Limb (tissue), 2 donors: ENCODE data around the gene CAMSAP1.

Source experiments
- DNase-seq, 2 donors: peaks; one replicate each; pipeline ENCODE4 v3.0.0-alpha.2; 2016; ENCODE audit errors: extremely low spot score in 2 of 2

CAMSAP1 gene

DNA sequence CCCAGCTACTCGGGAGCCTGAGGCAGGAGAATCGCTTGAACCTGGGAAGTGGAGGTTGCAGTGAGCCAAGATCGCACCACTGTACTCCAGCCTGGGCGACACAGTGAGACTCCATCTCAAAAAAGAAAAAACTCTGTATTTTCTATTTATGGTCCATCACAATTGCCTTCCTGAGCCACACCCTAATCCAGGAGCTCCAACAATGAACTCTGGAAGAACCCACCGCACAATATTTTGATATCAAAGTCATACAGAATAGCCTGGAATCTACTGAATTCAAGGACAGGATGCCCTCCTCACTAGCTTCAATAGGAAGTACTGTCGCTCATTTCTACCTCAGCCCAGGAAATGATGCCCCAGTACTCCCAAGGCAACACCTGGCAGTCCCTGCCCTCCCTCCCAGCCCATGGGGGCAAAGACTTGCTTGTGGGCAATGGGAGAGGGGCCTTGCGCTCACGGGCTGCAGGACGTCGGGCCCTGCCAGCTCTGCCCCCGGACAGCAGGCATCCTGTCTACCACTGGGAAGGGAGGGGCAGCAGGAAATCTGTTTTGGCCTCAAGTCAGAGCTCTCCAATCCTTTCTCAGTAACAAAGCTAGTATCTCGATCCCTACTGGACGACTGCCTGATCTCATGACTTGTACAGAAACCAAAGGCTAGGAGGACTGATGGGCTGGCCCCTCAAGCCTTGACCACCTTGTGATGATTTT lies 34.1 kb upstream of the CAMSAP1 start:
- DNase-seq: no peak

DNA sequence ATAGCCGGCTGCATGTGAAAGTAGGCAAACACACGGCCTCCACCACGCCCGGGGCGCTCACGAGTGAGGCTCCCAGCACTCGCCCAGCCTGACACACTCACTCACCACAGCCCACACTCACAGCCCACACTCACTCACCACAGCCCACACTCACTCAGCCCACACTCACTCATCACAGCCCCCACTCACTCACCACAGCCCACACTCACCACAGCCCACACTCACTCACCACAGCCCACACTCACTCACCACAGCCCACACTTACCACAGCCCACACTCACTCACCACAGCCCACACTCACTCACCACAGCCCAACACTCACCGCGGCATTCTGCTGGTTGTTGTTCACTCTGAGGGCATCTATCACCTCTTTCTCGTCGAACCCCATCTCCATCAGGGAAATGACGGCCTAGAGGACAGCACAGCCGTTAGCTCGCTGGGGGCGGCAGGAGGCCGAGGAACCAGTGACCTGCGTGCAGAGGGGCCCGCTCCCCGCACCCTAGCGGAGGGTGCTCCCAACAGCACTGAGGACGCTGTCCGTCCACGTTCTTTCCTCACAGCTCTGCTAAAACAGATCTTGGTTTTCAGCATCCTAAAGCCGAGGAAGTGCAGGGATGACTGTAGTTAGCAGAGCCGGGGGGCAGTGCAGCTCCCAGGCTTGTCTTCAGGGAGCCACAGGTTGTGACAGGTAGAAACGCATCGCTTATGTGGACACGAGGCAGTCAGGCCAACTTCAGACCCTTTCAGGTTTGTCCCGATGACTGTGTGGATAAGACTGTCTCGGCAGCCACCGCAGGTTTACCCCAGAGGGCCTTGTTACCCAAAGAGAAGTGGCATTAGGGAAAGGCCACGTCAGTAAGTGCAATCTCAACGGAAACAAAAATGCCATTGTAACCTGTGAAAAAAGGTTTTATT lies 32.3 kb upstream of the CAMSAP1 start:
- DNase-seq: no peak

DNA sequence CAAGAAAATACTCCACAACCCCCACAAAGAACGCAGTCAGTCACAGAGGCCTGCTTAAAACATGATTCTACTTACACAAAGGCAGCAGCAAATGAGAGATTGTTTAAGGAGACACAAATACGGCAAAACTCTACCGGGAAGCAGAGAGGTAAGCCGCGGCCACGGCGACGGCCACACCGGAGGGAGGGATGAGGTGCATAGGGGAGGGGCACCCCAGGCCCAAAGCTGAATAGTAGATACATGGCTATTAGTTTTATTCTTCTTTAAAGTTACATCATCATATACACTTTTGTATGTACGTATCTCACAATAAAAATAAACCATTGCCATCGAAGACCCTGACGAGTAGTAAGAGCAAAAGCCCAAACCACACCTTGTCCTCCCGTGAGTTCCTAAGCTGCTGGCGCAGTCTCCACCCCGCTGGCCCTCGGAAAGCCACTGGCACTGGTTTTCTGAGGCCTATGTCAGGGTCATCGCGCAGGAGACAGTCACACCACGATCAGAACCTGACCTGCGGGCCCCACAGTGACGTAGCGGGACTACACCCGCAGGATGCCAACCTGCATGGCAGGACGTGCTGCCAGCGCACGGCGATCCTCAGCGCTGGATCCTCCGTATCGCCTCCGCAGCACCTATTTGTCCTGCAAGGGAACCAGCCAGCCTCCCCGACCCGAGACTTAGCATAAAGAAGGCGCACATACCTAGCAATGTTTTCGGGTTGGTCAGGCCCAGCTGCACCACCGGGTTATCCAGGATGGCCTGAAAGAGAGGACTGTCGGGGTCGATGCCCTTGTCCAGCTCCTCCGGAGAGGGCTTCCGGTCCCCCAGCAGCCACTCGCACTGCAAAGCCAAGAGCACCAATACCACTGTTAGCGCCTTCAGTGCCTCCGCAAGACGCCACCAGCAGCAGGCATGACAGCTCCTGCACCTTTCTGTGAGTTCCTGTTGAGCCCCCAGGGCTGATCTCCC lies 30.5 kb upstream of the CAMSAP1 start:
- no peak for DNase-seq

DNA sequence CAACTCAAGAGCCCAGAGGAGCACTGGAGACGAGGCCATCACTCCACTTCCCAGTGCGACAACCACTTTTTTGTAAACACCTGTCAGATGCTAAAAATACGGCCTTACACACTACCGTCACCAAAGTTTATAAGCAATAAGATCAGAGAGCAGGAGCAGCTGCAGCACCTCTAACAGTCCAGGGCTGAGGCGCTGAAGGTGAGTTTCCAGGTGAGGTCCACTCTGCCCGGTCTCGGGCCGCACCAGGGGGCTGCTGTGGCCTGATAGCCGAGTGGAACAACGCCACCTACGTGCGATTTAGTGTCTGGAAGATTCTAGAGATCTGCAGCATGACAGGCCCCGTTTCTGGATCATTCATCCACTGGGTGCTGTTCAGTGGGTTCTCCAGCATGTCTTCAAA lies 25.8 kb upstream of the CAMSAP1 start:
- no peak for DNase-seq

DNA sequence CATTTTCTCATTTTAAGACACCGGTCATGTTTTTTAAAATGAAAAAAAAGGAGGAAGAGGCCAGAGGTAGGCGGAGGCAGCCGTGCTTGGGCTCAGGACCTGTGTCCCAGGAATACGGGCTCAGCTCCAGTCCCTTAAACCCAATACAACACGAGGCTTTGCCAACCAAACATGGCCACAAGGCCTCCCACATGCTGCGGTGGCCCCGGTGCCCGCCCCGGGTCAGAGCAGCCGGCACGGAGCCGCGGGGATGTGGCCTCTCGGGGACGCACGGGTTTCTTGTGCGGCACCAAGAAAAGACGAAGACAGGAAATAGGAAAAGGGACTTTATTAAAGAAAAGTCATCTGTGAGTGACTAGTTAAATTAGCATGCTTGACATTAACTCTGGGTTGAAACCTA lies 25.3 kb upstream of the CAMSAP1 start:
- DNase-seq: no peak

DNA sequence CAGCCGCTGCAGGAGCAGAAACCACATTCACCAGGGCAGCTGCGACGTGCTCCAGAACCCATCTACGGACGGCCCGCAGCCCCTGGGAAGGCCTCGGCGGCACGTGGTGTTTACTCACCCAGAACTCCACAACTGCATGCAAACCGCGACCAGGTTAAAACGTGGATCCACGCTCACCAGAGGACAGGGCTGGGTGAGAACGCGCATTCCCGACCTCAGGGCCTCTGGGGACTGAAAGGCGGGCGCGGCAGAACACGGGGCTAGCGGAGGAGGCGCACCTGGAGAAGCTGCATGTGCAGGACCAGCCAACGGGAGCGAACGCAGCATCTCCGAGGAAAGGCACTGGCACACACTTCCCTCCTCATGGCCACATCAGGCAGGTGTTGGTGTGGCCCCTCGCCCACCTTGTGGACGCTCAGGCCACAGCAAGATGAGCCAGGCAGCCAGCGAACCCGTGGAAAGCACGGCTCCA lies 24.0 kb upstream of the CAMSAP1 start:
- no peak for DNase-seq

DNA sequence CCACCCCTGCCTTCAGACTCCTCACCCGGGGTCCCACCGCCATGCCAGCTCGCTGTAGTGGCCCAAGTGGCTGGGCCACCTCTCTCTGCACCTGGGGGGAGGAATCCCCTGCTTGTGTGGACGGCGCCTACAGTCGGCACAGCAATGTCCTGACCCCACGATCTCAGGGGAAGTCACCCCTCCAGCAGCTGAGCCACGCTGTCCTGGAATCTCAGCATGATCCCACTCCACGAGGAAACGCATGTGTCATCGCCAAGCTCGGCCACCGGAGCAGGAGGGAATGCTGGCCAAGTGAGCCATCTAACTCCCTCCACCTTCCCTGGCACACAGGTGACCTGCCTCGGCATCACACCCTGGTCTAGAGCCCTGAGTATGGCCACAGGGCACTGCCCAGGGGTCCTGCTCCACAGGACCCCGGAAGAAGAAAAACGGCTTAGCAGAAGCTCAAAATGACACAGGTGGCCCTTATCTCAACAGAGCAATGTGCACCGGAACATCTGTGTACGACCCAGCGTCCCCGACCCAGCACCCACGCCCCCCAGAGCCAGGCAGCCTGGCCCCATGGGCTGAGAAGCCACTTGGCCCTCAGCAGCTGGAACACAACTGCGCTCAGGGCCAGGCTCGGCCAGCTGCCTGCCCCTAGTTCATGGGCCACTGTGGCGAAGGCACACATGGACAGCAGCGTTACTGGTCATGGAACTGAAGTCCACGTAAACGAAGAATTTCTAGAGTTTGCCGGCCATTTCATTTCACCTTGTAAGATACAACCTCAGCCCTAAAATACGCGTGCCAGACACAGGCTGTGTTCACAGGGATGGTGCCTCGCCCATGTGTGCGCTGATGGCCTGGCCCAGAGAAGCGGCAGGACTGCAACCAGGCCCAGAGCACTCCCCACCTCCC lies 23.4 kb upstream of the CAMSAP1 start:
- DNase-seq: no peak

DNA sequence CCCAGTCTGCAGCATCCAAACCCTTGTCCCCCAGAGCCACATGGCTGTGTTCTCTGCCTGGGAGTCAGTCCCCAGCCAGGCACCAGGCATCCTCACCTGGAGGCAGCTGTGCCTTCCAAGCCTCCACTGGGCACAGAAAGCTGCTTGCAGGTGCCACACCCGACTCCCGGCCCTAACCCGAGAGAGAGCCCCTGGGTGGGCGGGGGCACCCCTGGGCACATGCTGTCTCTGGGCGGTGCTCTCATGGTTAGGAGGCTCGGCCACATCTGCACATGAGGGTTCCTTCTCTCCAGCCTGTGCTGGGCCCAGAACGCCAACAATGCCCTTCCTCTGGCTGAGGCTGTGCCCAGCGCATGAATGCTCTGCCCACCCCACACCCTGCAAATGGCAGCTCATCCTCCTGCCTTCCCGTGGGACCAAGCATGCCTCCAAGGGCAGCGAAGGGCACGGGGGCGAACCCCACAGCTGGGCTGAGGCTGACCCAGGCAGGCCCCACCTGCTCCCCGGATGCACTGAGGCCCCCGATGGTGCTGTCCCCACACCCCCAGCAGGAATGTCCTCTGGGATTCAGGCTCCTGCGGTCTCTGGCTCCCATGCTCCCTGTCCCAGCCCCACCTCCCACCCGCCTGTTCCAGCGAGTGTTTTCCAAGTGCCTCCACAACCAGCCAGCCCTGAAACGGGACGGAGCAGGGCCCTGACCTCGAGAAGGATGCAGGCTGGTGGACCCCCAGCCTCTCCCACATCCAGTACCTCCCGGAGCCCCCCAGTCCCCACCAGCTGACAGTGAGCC lies 22.5 kb upstream of the CAMSAP1 start:
- DNase-seq: no peak

DNA sequence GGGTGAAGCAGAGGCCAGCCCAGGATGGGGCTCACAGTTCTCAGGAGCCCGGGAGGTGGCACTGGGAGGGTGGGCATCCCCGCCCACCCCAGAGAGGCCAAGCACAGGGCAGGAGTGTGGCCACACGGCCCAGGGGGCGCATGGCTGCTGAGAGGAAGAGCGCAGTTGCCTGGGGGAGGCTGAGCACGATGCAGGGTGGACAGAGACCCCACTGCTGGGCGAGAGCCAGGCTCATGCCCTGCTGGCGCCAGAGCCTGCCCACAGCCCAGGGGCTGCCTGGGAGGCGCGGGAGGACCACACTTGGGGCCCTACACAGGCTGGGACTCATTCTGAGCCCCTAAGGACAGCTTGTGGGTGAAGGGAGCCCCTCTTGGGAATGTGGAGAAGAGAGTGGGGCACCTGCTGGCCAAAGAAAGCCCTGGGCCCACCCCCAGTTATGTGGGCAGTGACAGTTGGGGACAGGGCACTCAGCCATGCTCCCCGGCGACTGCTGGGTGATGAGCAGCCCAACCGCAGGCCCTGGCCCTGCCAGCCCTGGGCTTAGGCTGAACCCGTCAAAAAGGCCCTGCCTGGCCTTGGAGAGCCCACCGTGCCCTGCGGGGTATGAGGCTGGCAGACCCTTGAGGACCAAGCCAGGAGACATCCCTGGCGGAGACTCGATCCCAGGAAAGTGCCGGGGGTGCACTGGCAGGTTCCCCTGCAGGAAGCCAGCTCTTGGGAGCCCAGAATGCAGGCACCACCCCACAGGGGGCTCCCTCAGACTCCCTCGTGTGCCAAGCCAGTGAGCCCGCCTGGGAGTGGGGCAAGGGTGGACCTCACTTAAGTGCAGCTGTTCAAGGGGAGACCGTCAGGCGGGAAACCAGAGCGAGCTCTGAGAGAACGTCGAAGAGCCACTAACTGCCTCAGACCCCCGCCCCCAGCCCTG lies 21.6 kb upstream of the CAMSAP1 start:
- no peak for DNase-seq

DNA sequence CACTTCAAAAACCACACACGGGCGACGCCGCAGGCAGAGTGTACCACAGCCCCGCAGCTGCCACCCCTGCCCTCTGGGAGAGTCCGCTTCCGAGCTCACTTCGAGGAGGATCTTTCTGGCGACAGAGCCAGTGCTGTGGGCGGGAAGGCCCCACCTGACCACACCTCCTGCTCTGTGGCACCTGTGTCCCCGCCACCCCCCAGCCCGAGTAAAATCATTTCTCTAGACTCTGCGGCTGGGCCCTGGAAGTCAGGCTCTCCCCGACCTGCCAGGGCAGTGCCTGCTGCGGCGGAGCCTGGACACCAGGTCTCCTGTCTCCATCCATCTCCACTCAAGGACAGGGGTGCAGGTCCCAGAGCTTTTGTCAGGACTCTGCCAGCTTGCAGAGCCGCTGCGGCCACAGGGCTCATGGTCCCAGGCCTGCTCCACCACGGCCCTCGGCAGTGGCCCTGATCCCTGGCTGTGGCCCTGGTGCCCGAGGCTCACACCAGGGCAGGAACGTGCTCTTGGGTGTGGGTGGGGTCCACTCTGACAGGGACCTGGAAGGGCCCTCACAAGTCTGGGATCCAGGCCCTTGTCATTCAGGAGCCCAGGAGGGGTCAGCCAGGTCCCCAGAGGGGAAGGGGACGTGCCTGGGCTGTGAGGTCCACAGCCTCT lies 20.9 kb upstream of the CAMSAP1 start:
- no peak for DNase-seq

DNA sequence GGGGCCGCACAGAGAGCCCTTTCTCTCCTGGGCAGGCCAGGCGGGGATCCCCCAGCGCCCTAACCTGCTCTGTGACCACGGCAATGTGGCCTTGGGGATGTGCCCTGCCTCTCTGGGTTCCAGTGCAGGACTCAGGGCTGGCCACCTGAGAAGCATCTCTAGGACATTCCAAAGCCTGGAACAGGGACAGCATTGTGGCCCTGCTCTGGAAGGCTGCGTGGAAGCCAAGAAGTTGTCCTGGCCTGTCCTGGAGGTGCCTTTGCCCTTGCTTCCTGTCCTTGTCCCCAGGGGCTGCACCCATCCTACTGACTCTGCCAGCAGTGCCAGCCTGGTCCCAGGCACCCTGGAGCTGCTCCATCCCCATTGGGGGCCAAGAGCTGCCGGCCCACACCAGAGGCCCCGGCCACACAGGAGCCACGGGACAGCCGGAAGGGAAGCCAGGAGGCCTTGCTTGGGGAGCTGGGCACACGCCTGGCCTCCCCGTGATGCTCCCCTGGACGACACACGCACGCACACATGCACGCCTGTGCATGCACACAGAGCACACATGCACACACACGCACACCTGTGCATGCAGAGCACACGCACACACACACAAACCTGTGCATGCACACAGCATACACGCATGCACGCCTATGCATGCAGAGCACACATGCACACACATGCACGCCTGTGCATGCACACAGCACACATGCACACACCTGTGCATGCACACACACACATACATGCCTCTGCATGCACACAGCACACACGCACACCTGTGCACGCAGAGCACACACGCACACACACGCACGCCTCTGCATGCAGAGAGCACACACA lies 20.1 kb upstream of the CAMSAP1 start:
- no peak for DNase-seq

DNA sequence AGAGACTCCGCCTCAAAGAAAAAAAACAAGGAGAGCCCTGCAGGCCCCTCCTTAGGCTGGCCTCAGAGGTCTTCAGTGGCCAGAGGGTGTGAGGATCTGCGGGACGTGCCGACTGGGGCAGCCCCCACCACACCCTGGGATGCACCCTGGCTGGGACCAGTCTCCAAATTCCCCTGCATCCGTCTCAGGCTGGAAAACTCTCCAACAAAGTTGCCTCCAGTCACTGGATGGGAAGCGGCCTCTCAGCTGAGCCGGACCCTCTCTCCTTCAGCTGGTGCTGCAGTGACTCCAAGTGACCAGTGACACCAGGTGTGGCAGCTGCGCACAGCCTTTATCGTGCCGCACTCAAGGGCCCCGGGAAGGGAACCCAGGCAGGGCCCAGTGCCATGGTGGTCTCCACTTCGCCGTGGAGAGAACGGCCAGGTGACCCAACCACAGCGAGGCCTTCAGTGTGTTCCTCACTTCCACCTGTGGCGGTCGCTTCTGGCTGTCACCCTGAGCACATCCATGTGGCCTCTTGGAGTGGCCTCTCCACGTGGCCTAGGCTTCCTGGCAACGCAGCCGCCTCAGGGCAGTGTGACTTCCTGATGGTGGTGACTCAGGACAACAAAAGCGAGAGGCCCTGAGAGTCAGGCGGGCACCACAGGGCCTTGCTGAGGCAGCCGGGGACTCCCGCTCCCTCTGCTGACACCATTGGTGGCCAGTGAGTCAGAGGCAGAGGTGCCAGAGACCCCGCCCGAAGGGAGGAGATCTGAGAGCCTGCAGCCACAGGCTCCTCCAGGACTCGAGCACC lies 19.3 kb upstream of the CAMSAP1 start:
- no peak for DNase-seq

DNA sequence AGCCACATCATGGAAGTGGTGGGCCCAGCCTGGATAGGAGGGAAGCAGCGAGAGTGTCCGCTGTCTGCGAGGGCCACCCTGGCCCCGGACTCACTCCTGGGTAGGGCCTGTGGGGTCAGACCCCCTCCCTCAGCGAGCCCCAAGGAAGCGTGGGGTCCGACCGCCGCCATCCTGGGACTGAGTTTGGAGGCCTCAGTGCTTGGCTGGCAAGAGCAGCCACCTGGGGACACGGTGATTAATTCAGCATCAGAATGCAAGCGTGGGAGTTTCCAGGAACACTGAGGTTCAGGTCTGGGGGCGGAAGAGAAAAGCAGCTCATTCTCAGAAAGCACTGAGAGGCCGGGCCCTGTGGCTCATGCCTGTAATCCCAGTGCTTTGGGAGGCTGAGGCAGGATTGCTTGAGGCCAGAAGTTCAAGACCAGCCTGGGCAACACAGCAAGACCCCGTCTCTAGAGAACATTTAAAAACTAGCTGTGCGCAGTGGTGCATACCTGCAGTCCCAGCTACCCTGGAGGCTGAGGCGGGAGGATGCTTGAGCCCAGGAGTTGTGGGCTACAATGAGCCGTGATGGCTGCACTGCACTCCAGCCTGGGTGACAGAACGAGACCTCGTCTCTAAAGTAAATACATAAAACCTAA lies 18.3 kb upstream of the CAMSAP1 start:
- DNase-seq: no peak

DNA sequence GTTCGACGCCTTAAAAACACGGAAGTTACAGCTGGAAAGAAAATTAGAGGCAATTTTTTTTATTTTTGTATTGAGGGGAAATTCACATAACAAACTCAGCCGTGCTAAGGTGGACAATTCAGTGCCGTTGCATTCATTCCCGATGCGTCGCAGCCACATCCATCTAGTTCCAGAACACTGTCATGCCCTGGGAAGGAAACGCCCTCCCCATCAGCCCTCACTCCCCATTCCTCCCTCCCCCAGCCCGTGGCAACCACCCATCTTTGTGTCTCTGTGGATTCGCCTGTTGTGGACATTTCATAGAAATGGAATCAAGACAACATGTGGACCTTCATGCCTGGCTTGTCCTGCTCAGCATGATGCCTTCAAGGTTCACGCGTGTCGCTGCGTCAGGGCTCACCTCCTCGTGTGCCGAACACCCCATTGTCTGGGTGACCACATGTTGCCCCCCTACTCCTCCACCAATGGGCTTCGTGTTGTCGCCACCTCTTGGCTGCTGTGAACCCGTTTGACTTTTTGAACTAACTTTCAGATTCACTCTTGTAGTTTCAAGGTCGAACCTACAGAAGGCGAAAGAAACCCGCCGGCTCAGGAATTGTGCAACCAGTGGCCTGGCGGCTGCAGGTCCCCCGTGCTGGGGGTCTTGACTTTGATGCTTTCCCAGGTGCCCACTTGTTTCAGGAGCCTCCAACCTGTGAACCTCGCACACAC lies 17.4 kb upstream of the CAMSAP1 start:
- DNase-seq: no peak

DNA sequence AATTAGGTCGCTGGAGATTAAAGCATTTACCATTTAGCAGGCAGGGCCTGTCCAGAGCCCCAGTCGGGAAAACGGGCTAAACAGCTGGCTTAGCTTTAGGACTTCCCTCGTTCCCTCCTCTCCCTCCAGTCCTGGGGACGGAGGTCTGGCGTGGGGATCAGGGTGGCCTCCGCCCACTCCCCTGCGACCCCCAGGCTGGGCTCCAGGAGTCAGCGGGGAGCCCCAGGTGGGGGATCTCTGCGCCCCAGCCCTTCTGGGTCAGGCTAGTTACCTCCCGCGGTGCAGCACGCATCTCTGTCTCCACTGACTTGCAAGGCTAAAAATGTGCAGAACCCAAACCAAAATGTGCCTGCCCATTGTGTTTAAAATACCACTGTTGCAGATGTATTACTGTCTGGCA lies 16.2 kb upstream of the CAMSAP1 start:
- DNase-seq: no peak
